ENCODE results near the gene URB1. TPM values are rescaled to one million over a fixed set of nuclear protein-coding genes. Genes with fewer than 3 reads are reported as not detected.

The URB1 gene
- total RNA-seq, 4 donors from 2014 or later = 18.3 to 26.9 (median 20.7) TPM

DNA sequence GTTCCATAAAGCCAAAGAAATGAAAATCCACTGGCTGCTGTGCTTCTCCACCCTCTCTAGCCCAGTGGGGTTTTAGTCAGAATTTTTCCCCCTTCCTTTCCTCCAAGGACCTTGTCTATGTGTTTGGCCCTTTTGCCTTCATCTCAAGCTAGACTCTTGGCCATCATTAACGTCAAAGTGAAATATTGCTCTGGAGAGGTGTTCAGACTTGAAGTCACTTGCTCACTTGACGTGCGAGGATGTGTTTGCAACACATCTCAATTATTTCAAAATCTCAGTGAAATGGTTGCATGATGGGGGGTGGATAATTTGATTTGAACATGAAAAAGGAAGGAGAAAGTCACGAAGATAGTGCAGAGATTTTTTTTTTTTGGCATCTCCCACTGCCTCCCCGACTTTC lies 33.3 kb upstream of the URB1 start:
- H3K27ac ChIP-seq = peak overlapping the region in 1 of 4 donors; percentile 14
- ATAC-seq = no peak
- no peaks in the 10 kb centered on the region for H3K27me3 ChIP-seq
- TF ChIP-seq POLR2AphosphoS5 (IDR thresholded peaks at IDR 0.05) (no peak), POLR2A (IDR thresholded peaks at IDR 0.05) (no peak), EP300 (IDR thresholded peaks at IDR 0.05) (no peak)
- TF ChIP-seq, protein P1, sequence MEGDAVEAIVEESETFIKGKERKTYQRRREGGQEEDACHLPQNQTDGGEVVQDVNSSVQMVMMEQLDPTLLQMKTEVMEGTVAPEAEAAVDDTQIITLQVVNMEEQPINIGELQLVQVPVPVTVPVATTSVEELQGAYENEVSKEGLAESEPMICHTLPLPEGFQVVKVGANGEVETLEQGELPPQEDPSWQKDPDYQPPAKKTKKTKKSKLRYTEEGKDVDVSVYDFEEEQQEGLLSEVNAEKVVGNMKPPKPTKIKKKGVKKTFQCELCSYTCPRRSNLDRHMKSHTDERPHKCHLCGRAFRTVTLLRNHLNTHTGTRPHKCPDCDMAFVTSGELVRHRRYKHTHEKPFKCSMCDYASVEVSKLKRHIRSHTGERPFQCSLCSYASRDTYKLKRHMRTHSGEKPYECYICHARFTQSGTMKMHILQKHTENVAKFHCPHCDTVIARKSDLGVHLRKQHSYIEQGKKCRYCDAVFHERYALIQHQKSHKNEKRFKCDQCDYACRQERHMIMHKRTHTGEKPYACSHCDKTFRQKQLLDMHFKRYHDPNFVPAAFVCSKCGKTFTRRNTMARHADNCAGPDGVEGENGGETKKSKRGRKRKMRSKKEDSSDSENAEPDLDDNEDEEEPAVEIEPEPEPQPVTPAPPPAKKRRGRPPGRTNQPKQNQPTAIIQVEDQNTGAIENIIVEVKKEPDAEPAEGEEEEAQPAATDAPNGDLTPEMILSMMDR (IDR thresholded peaks at IDR 0.05) = no peak
- H3K36me3 ChIP-seq = no peaks in the 10 kb centered on the region
- WGBS, 2 donors (ENCODE audit: low coverage in 1 of 2) = 80 to 85% methylated on average over 1 to 4 of the region's 5 CpGs
- H3K9me3 ChIP-seq = peaks cover 0 to 9% (median 0%) of the 10 kb centered on the region in 3 donors
- H3K4me1 ChIP-seq = peaks cover 3 to 49% (median 5%) of the 10 kb centered on the region in 3 donors
- H3K4me3 ChIP-seq = no peak overlapping the region

DNA sequence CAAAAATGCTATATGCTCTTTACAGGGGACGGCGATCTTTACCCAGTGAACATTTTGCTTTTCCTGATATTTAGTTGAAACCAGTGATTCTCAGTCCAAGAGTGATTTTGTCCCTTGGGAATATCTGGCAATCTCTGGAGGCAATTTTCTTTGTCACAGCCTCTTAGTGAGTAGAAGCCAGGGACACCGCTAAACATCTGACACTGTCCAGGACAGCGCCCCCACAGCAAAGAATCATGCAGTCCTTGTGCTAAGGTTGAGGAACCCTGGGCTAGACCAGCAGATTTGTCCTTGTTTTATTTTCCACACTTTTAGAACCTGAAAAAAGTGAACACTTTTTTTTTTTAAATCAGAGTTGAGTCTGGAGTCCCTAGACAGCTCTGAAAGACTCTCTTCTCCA lies 32.8 kb upstream of the URB1 start:
- TF ChIP-seq, protein P1 (IDR thresholded peaks at IDR 0.05) = no peak
- TF ChIP-seq POLR2A (IDR thresholded peaks at IDR 0.05) (no peak), POLR2AphosphoS5 (IDR thresholded peaks at IDR 0.05) (no peak), EP300 (IDR thresholded peaks at IDR 0.05) (no peak)
- Histone ChIP-seq H3K27ac (no peak overlapping the region), H3K9me3 (peaks cover 0 to 9% (median 0%) of the 10 kb centered on the region in 3 donors), H3K4me3 (no peak overlapping the region), H3K36me3 (no peaks in the 10 kb centered on the region), H3K4me1 (peaks cover 3 to 53% (median 5%) of the 10 kb centered on the region in 3 donors), H3K27me3 (no peaks in the 10 kb centered on the region)
- WGBS, 2 donors (ENCODE audit: low coverage in 1 of 2) = 88 to 94% methylated on average over 4 of the region's 4 CpGs
- no peak for ATAC-seq

DNA sequence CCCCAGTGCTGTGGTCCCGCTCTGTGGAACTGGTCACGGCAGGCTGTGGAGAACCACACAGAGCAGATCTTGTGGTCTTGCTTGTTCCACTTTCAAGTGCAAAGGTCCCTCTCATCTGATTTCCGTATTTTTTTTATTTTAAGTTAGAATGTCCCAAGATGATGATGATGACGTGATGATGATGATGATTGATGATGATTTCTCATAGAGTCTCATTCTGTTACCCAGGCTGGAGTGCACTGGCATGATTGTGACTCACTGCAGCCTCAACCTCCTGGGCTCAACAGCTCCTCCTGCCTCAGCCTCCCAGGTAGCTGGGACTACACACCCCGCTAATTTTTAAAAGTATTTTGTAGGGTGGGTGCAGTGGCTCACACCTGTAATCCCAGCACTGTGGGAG lies 31.9 kb upstream of the URB1 start:
- H3K36me3 ChIP-seq = peaks cover 0 to 6% of the 10 kb centered on the region in 2 donors
- no peaks in the 10 kb centered on the region for H3K27me3 ChIP-seq
- no peak overlapping the region for H3K4me3 ChIP-seq
- no peak overlapping the region for H3K27ac ChIP-seq
- ATAC-seq = no peak
- peaks cover 0 to 9% (median 0%) of the 10 kb centered on the region in 3 donors for H3K9me3 ChIP-seq
- TF ChIP-seq, protein P1 (IDR thresholded peaks at IDR 0.05) = no peak
- TF ChIP-seq POLR2A (IDR thresholded peaks at IDR 0.05) = no peak
- TF ChIP-seq POLR2AphosphoS5 (IDR thresholded peaks at IDR 0.05) = no peak
- no peak for TF ChIP-seq EP300 (IDR thresholded peaks at IDR 0.05)
- peaks cover 3 to 63% (median 5%) of the 10 kb centered on the region in 3 donors for H3K4me1 ChIP-seq
- WGBS, 2 donors (ENCODE audit: low coverage in 1 of 2) = 90 to 98% methylated on average over 5 of the region's 5 CpGs

DNA sequence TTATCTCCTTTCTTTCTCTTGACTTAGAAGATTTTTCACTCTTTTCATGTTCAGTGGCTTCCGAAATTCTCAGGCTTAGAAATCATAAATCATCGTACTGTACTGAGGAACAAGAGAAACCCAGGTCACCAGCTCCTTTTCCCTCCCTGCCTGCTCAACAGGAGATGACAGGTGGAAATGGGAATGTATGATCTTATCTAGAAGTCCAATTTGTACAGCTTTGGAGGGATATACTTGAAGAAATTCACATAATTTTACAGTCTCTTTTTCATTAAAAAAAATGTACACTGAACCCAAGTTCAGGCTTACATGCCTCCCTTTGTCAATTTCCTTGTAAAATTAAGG lies 31.4 kb upstream of the URB1 start:
- ATAC-seq = no peak
- Histone ChIP-seq H3K4me1 (peaks cover 3 to 67% (median 5%) of the 10 kb centered on the region in 3 donors), H3K27ac (no peak overlapping the region), H3K9me3 (peaks cover 0 to 9% (median 0%) of the 10 kb centered on the region in 3 donors), H3K27me3 (no peaks in the 10 kb centered on the region), H3K36me3 (peaks cover 0 to 6% of the 10 kb centered on the region in 2 donors), H3K4me3 (no peak overlapping the region)
- TF ChIP-seq EP300 (IDR thresholded peaks at IDR 0.05) = no peak
- TF ChIP-seq, protein P1 (IDR thresholded peaks at IDR 0.05) = no peak
- no peak for TF ChIP-seq POLR2AphosphoS5 (IDR thresholded peaks at IDR 0.05)
- TF ChIP-seq POLR2A (IDR thresholded peaks at IDR 0.05) = no peak
- WGBS, 2 donors (ENCODE audit: low coverage in 1 of 2) = 50 to 91% methylated on average over 1 to 2 of the region's 2 CpGs
